ENCODE results near the gene S100A11.

Gene S100A11

DNA sequence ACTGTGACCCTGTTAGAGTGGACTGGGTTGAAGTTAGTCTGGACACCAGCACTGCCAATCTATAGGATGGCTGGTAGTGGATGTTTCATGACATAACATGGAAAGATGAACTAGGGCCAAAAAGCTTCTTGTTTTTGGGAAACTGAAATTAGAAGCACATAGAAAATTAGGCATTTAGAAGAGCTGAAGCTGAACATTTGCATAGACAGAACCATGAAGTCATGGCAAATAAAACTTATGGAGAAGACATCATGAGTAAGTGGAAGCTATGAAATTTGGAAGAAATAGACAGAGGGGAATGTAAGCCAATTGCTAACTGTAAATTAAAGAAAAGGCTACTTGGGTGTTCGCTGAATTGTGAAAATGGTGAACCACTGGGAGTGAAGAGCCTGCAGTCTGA lies 2.7 kb upstream of the S100A11 start:
- TF ChIP-seq ZFX (IDR thresholded peaks at IDR 0.05): no peak
- TF ChIP-seq CTCF (conservative IDR thresholded peaks at IDR 0.05): no peak
- no peak overlapping the region for H3K27ac ChIP-seq

DNA sequence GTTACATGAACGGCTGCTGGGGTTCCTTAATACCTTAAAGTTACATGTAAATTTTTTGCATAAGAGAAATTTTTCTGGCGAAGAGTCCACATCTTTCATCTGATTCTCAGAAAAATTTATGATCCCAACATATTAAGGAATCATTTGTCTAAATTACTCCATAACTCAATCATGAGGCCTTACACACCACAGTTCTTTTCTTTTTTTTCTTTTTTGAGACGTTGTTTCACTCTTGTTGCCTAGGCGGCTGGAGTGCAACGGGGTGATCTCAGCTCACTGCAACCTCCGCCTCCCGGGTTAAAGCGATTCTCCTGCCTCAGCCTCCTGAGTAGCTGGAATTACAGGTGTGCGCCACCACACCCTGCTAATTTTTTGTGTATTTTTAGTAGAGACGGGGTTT lies 2.1 kb upstream of the S100A11 start:
- no peak for TF ChIP-seq ZFX (IDR thresholded peaks at IDR 0.05)
- TF ChIP-seq CTCF (conservative IDR thresholded peaks at IDR 0.05): no peak

GRCh38 chr1:152035539-152036266 lies 1.1 kb downstream of the S100A11 start:
- TF ChIP-seq ZFX (IDR thresholded peaks at IDR 0.05) (no peak), CTCF (conservative IDR thresholded peaks at IDR 0.05) (no peak)
- peak overlapping the region; percentile 89 for H3K27ac ChIP-seq

More for the DNA sequence above, 2.1 kb upstream of the S100A11 start:
- no peak overlapping the region for H3K27ac ChIP-seq

DNA sequence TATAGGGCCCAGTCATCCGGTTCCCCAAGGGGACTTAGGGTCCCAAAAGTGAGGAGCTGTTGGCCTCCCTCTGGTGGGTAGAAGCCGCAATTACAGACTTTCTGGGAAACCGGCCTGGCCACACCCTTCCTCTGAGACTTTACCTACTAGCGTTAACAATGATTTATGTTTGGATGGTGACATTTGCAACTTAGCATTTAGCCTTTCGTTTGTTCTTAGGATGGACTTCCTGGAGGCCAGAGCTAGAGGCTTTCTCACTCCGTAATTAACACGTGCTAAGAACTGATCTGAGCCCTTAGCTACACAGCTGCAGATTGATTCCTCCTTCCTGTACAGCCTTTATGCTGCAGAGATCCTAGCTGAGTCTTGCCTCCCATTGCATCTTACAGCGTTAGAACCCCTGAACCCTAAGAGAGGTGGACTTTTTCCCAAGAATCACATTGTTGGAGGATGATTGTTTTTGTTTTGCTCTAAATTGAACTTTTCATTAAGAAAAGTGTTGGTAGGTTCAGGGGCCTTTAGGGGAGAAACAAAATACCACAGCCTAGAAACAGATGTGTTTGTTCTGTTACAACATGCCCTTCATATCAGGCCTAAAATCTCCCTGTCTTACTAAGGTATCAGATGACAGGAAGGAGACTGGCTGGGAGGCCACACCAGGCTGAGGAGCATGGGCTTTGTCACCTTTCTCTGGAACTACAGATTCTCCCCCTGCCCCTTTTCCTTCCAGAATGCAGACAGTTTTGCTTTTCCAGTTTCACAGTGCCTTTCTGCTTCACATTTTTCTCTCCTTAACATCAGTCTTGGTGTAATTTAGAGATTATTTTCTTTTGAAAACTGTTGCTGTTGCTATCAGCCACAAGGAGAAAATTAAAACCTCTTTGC lies 1.9 kb downstream of the S100A11 start:
- TF ChIP-seq CTCF (conservative IDR thresholded peaks at IDR 0.05): peak; percentile 85
- TF ChIP-seq ZFX (IDR thresholded peaks at IDR 0.05): no peak
- peak overlapping the region; percentile 89 for H3K27ac ChIP-seq

GRCh38 chr1:152034324-152034653 lies 2.5 kb downstream of the S100A11 start:
- peak overlapping the region; percentile 89 for H3K27ac ChIP-seq
- TF ChIP-seq CTCF (conservative IDR thresholded peaks at IDR 0.05) (no peak), ZFX (IDR thresholded peaks at IDR 0.05) (no peak)

GRCh38 chr1:152029929-152030211 lies 6.9 kb downstream of the S100A11 start:
- no peak for TF ChIP-seq CTCF (conservative IDR thresholded peaks at IDR 0.05)
- TF ChIP-seq ZFX (IDR thresholded peaks at IDR 0.05): no peak

DNA sequence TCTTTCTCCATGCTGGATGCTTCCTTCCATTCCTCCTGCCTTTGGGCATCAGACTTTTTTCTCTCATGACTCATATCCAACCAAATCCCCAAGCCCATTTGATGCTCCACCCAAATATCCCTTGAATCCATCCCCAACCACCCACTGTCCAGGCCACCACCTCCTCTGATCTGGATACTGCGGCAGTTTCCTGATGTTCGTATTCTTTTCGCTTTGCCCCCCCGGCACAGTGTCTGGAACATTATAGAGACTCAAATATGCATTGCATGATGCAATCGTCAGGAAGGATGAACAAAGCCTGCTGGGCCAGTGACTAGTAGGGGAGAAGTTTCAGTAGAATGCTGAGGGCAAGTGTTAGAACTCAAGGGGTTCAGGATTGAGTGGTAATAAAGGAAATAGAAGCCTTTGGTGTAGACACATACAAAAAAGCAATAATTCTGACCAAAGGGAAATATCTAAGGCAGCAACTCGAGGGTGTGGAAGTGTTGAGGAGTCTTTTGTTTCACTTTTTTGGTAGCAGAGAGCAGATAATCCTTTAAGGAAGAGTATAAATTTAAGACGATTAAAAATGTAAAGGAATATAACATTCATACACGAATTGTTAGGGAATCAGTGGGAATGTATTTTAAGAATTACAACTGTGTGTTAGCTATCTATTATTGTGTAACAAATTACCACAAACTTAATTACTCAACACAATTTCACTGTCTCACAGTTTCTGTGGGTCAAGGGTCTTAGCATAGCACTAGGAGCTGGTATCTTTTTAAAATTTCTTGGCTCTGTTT lies 7.5 kb downstream of the S100A11 start:
- TF ChIP-seq ZFX (IDR thresholded peaks at IDR 0.05): no peak
- no peak for TF ChIP-seq CTCF (conservative IDR thresholded peaks at IDR 0.05)
- H3K27ac ChIP-seq: no peak overlapping the region

More at GRCh38 chr1:152029929-152030211, 6.9 kb downstream of the S100A11 start:
- H3K27ac ChIP-seq: no peak overlapping the region

Measured in C4-2B (cell line).